A673 (cell line): Measurements from ENCODE around the gene RASA1. TPM values are rescaled to one million over a fixed set of nuclear protein-coding genes. Genes with fewer than 3 reads are reported as not detected.
"Not testable (repeated sequence)": the region's sequence is repeated elsewhere in the genome, so short reads cannot be mapped to it uniquely, and the experiment has no call there.

Experiments used
- BruUV-seq: library from RNA; stranded (reverse); fragments of 400-500 nt; replicated peaks from 2 replicates; lab custom pipeline; 2021; lab: Mats Ljungman, UMichigan
- CTCF ChIA-PET: fragments of 300-600 bp; sonication (Branson Sonifier 250); formaldehyde crosslinking; loops from one replicate; lab custom pipeline; 2022; ENCODE audit warnings: antibody characterized with exemption; lab: Charles Lee
- POLR2A ChIA-PET: fragments of 300-600 bp; sonication (Branson Sonifier 250); formaldehyde crosslinking; loops from one replicate; lab custom pipeline; 2022; ENCODE audit warnings: antibody characterized with exemption; ENCODE audit not compliant: low non-redundant PET; lab: Charles Lee
- DNase-seq: peaks from one replicate; pipeline ENCODE4 v3.0.0-alpha.2; 2015; ENCODE audit warnings: low spot score
- H3K27ac ChIP-seq: fragments of 200-600 bp; sonication (generic); 2 replicates; pipeline ENCODE4 v1.5.1; 2016; ENCODE audit warnings: mixed run types, low read depth, mild to moderate bottlenecking, mixed read lengths, antibody characterized with exemption, low read length; ENCODE audit not compliant: poor library complexity, severe bottlenecking
- H3K27me3 ChIP-seq: fragments of 200-600 bp; sonication (generic); replicated peaks from 2 replicates; pipeline ENCODE4 v1.6.1; 2017; ENCODE audit warnings: mixed run types, low read depth, mild to moderate bottlenecking, mixed read lengths, antibody characterized with exemption, low read length; ENCODE audit not compliant: insufficient read depth, poor library complexity
- H3K36me3 ChIP-seq: fragments of 200-600 bp; sonication (generic); 2 replicates; pipeline ENCODE4 v1.6.1; 2016; ENCODE audit warnings: mixed run types, mild to moderate bottlenecking, mixed read lengths, antibody characterized with exemption, low read length; ENCODE audit not compliant: insufficient read depth, poor library complexity, severe bottlenecking
- H3K4me1 ChIP-seq: fragments of 200-600 bp; sonication (generic); 2 replicates; pipeline ENCODE4 v1.6.1; 2017; ENCODE audit warnings: mixed run types, mild to moderate bottlenecking, mixed read lengths, antibody characterized with exemption, low read length; ENCODE audit not compliant: insufficient read depth, poor library complexity, severe bottlenecking
- H3K4me3 ChIP-seq: fragments of 200-600 bp; sonication (generic); 2 replicates; pipeline ENCODE4 v1.5.1; 2016; ENCODE audit warnings: low read depth, mixed run types, mild to moderate bottlenecking, mixed read lengths, low read length; ENCODE audit not compliant: poor library complexity, severe bottlenecking
- H3K9me3 ChIP-seq: fragments of 200-600 bp; sonication (generic); 2 replicates; pipeline ENCODE4 v1.6.1; 2016; ENCODE audit warnings: mixed run types, low read depth, mild to moderate bottlenecking, mixed read lengths, antibody characterized with exemption, low read length; ENCODE audit not compliant: poor library complexity, severe bottlenecking
- EZH2 ChIP-seq: fragments of 200-600 bp; sonication (generic); IDR thresholded peaks from 2 replicates; pipeline ENCODE4 v1.6.1; 2017; ENCODE audit warnings: borderline replicate concordance, low read depth, mild to moderate bottlenecking, mixed read lengths, antibody characterized with exemption, low read length; ENCODE audit not compliant: poor library complexity, severe bottlenecking
- intact Hi-C: fragments of 100-400 bp; cut with micrococcal nuclease; formaldehyde crosslinking; loops from one replicate; pipeline ENCODE4 v1.10.0; 2022; ENCODE audit not compliant: unreplicated experiment
- total RNA-seq: library from RNA; stranded (reverse); gene quantifications from 2 replicates; pipeline ENCODE4 v1.2.3, GENCODE V29; 2021
- TF ChIP-seq, protein P1 (sequence below): fragments of 300-800, 200-600 bp; sonication (generic); conservative IDR thresholded peaks from 2 replicates; pipeline ENCODE4 v1.5.1; 2017; ENCODE audit warnings: low read depth, mild to moderate bottlenecking, antibody characterized with exemption, low read length, moderate library complexity, mixed read lengths

The RASA1 gene
- total RNA-seq, 1 experiment from 2014 or later, result 34.2 TPM

DNA sequence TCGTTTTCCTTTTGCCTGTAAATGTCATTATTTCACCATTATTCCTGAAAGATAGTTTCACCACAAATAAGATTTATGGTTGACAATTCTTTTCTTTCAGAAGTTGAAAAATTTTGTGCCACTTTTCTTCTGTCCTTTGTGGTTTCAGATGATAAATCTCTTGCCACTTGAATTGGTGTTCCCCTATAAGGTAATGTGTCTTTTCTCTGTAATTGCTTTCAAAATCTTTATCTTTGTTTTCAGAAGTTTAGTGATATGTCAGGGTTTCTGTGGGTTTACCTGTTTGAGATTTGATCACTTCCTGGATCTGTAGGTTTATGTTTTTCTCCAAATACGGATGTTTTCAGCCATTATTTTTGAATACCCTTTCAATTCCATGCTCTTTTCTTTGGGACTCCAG is 14.6 kb downstream of the RASA1 start:
- no peak overlapping the region for H3K4me3 ChIP-seq
- no peaks in the 10 kb centered on the region for H3K9me3 ChIP-seq
- TF ChIP-seq, protein P1, sequence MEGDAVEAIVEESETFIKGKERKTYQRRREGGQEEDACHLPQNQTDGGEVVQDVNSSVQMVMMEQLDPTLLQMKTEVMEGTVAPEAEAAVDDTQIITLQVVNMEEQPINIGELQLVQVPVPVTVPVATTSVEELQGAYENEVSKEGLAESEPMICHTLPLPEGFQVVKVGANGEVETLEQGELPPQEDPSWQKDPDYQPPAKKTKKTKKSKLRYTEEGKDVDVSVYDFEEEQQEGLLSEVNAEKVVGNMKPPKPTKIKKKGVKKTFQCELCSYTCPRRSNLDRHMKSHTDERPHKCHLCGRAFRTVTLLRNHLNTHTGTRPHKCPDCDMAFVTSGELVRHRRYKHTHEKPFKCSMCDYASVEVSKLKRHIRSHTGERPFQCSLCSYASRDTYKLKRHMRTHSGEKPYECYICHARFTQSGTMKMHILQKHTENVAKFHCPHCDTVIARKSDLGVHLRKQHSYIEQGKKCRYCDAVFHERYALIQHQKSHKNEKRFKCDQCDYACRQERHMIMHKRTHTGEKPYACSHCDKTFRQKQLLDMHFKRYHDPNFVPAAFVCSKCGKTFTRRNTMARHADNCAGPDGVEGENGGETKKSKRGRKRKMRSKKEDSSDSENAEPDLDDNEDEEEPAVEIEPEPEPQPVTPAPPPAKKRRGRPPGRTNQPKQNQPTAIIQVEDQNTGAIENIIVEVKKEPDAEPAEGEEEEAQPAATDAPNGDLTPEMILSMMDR, result no peak
- no peak for TF ChIP-seq EZH2
- ChIA-PET POLR2A (no interaction called here), CTCF (no interaction called here)
- no peaks in the 10 kb centered on the region for H3K36me3 ChIP-seq
- no TSS peak for BruUV-seq
- H3K27ac ChIP-seq, result no peak overlapping the region
- no peaks in the 10 kb centered on the region for H3K4me1 ChIP-seq
- intact Hi-C loops, result no loop called here
- no peaks in the 10 kb centered on the region for H3K27me3 ChIP-seq
- DNase-seq, result no peak

DNA sequence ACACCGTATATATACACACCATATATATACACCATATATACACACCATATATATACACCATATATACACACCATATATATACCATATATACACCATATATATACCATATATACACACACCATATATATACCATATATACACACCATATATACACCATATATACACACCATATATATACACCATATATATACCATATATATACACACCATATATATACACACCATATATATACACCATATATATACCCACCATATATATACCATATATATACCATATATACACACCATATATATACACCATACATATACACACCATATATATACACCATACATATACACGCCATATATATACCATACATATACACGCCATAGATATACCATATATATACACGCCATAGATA is 19.6 kb downstream of the RASA1 start:
- H3K9me3 ChIP-seq, H3K27ac ChIP-seq, intact Hi-C loops, H3K4me1 ChIP-seq, POLR2A ChIA-PET, DNase-seq, H3K36me3 ChIP-seq, CTCF ChIA-PET, H3K27me3 ChIP-seq, BruUV-seq, H3K4me3 ChIP-seq: not testable (repeated sequence)

DNA sequence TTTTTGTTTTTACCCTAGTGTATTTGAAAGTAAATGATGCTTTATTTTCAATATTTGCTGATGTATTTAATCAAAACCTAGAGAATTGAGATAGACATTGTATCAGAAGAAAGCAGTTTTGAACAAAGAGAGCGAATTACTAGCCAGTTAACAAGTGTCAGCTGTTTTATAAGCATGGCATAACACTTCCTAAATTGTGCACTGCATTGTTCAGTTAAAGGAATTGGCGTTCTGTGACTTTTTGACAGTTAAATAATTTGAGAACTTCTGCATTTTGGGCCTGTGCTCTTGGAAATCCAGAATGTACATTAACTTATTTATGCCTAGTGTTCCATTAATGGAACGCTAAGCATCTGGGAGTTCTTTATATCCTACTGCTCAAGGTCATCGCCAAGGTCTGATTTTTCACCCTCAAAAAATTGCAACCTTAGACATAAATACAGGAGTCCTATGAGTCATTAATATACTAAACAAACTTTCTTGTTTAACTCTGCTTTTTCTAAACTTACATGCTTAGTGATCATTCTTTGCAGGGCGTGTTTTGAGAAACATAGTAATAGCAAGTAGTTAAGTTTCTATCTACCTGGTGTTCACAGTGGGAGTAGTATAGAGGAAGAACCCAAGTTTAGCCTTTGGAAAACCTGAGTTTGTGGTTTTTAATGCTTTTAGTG is 31.1 kb downstream of the RASA1 start:
- no TSS peak for BruUV-seq
- H3K4me3 ChIP-seq, result no peak overlapping the region
- TF ChIP-seq EZH2, result no peak
- TF ChIP-seq, protein P1, result no peak
- no peaks in the 10 kb centered on the region for H3K9me3 ChIP-seq
- POLR2A ChIA-PET, result no interaction called here
- DNase-seq, result no peak
- CTCF ChIA-PET, result no interaction called here
- H3K27ac ChIP-seq, result no peak overlapping the region
- H3K36me3 ChIP-seq, result no peaks in the 10 kb centered on the region
- intact Hi-C loops, result no loop called here
- no peaks in the 10 kb centered on the region for H3K27me3 ChIP-seq
- peaks cover 3% of the 10 kb centered on the region for H3K4me1 ChIP-seq

DNA sequence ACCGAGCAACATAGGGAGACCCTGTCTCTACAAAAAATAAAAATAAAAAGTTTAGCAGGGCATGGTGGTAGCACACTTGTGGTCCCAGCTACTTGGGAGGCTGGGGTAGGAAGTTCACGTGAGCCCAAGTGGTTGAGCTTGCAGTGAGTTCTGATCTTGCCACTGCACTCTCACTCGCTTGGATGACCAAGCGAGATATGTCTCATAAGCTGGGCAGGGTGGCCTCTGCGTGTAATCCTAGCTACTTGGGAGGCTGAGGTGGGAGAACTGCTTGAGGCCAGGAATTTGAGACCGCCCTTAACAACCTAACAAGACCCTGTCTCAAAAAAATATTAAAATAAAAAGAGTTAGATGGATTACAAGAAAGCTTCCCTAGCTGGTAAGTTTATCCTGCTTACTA is 32.5 kb downstream of the RASA1 start:
- TF ChIP-seq EZH2, result no peak
- TF ChIP-seq, protein P1, result no peak
- Histone ChIP-seq H3K4me3 (no peak overlapping the region), H3K36me3 (peaks cover 7% of the 10 kb centered on the region), H3K27me3 (no peaks in the 10 kb centered on the region), H3K9me3 (no peaks in the 10 kb centered on the region), H3K27ac (no peak overlapping the region), H3K4me1 (peaks cover 3% of the 10 kb centered on the region)
- intact Hi-C loops, result no loop called here
- no TSS peak for BruUV-seq
- no peak for DNase-seq
- CTCF ChIA-PET, result no interaction called here
- POLR2A ChIA-PET, result no interaction called here
